Panc1 (cell line): ENCODE results near the gene MED13L. TPM values are rescaled to one million over a fixed set of nuclear protein-coding genes. Genes with fewer than 3 reads are reported as not detected.

Source experiments
- ATAC-seq: fragments of 200-7000 bp; cut with Tn5 transposase; 2 replicates; pipeline ENCODE4 v1.9.1; 2020; ENCODE audit warnings: mild to moderate bottlenecking, moderate library complexity
- BruUV-seq: library from RNA; stranded (reverse); fragments of 400-500 nt; replicated peaks from 2 replicates; lab custom pipeline; 2021; lab: Mats Ljungman, UMichigan
- CTCF ChIA-PET: fragments of 300-600 bp; sonication (Branson Sonifier 250); formaldehyde crosslinking; loops from one replicate; lab custom pipeline; 2022; ENCODE audit warnings: antibody characterized with exemption; lab: Charles Lee
- POLR2A ChIA-PET: fragments of 300-600 bp; sonication (Branson Sonifier 250); formaldehyde crosslinking; loops from one replicate; lab custom pipeline; 2022; ENCODE audit warnings: antibody characterized with exemption; lab: Charles Lee
- DNase-seq: peaks from one replicate; pipeline ENCODE4 v3.0.0-alpha.2; 2010; ENCODE audit warnings: low read depth, low spot score
- H3K27ac ChIP-seq: 2 replicates; pipeline ENCODE4 v1.5.1; 2011; ENCODE audit warnings: mild to moderate bottlenecking, low read length, inconsistent platforms
- H3K27me3 ChIP-seq: fragments of 200-500 bp; sonication (Bioruptor generic); 2 replicates; pipeline ENCODE4 v1.6.0; 2014; ENCODE audit warnings: low read length, inconsistent platforms; ENCODE audit not compliant: control insufficient read depth, insufficient read depth
- H3K36me3 ChIP-seq: fragments of 200-500 bp; sonication (Bioruptor generic); 2 replicates; pipeline ENCODE4 v1.5.1; 2014; ENCODE audit warnings: inconsistent platforms, mild to moderate bottlenecking, low read length, moderate library complexity; ENCODE audit not compliant: control insufficient read depth, insufficient read depth
- H3K4me1 ChIP-seq: 2 replicates; pipeline ENCODE4 v1.5.1; 2011; ENCODE audit warnings: inconsistent platforms, mild to moderate bottlenecking, low read length, moderate library complexity; ENCODE audit not compliant: control insufficient read depth, insufficient read depth
- H3K4me3 ChIP-seq, 2 experiments: 2 replicates each; pipeline ENCODE4 v1.5.1; 2011 to 2012; ENCODE audit warnings: low read depth in 2 of 2, low read length in 2 of 2, mild to moderate bottlenecking in 2 of 2, inconsistent platforms in 1 of 2, moderate library complexity in 1 of 2
- H3K9me3 ChIP-seq: fragments of 200-500 bp; sonication (Bioruptor generic); 2 replicates; pipeline ENCODE4 v1.5.1; 2014; ENCODE audit warnings: low read depth, mild to moderate bottlenecking, inconsistent platforms, low read length, moderate library complexity; ENCODE audit not compliant: control insufficient read depth, insufficient read depth
- CTCF ChIP-seq: fragments of 450-650 bp; IDR thresholded peaks from 2 replicates; pipeline ENCODE4 v1.5.1; 2017; ENCODE audit warnings: mild to moderate bottlenecking
- POLR2AphosphoS5 ChIP-seq: IDR thresholded peaks from 2 replicates; pipeline ENCODE4 v1.6.1; 2012; ENCODE audit warnings: mild to moderate bottlenecking, low read depth, low read length, moderate library complexity
- REST ChIP-seq, 2 experiments: IDR thresholded peaks; 2 replicates each; pipeline ENCODE4 v1.6.1; 2011 to 2012; ENCODE audit warnings: low read depth in 2 of 2, control low read depth in 1 of 2, low read length in 1 of 2, mild to moderate bottlenecking in 1 of 2, moderate library complexity in 1 of 2; ENCODE audit not compliant: insufficient read depth in 1 of 2
- SIN3A ChIP-seq: IDR thresholded peaks from 2 replicates; pipeline ENCODE4 v1.6.1; 2012; ENCODE audit warnings: low read depth, mild to moderate bottlenecking, low read length, moderate library complexity, borderline replicate concordance; ENCODE audit not compliant: insufficient read depth
- TCF7L2 ChIP-seq: IDR thresholded peaks from 2 replicates; pipeline ENCODE4 v1.6.1; 2011; ENCODE audit warnings: mild to moderate bottlenecking, low read depth, low read length, inconsistent platforms
- in situ Hi-C: cut with HindIII; loops from 2 replicates; pipeline ENCODE4 v1.10.0; 2016; ENCODE audit warnings: low sequenced_read_pairs, low pct_unique_long_range_greater_than_20kb
- intact Hi-C: fragments of 100-400 bp; cut with micrococcal nuclease; formaldehyde crosslinking; loops from one replicate; pipeline ENCODE4 v1.10.0; 2022; ENCODE audit not compliant: unreplicated experiment
- total RNA-seq: library from RNA; stranded (reverse); gene quantifications from one replicate; pipeline ENCODE4 v1.2.1, GENCODE V29; 2021; ENCODE audit not compliant: unreplicated experiment

Gene MED13L
- total RNA-seq, 1 experiment from 2014 or later = 170 TPM

GRCh38 chr12:116094475-116094874 lies 183.0 kb downstream of the MED13L start:
- H3K27me3 ChIP-seq = no peaks in the 10 kb centered on the region
- no peak overlapping the region for H3K27ac ChIP-seq
- H3K4me3 ChIP-seq = no peak overlapping the region
- ATAC-seq = no peak
- ChIA-PET POLR2A (no interaction called here), CTCF (no interaction called here)
- intact Hi-C loops (no loop called here), in situ Hi-C loops (no loop called here)
- no peaks in the 10 kb centered on the region for H3K9me3 ChIP-seq
- no peak for TF ChIP-seq TCF7L2
- TF ChIP-seq REST (IDR thresholded peaks at IDR 0.05; ENCODE audit: insufficient read depth in 1 of 2, low read depth in 2 of 2, low read length in 1 of 2) = no peak
- no peak for TF ChIP-seq CTCF
- no peak for TF ChIP-seq POLR2AphosphoS5
- no peak for TF ChIP-seq SIN3A
- peaks cover 2% of the 10 kb centered on the region; the same call in 1 of the 2 replicates for H3K36me3 ChIP-seq
- BruUV-seq = no TSS peak
- peaks cover 6% of the 10 kb centered on the region; the same call in 1 of the 2 replicates for H3K4me1 ChIP-seq
- no peak for DNase-seq

GRCh38 chr12:116093915-116094314 lies 183.6 kb downstream of the MED13L start:
- H3K9me3 ChIP-seq = no peaks in the 10 kb centered on the region
- POLR2A ChIA-PET = no interaction called here
- ATAC-seq = no peak
- no peak overlapping the region for H3K4me3 ChIP-seq
- in situ Hi-C loops (no loop called here), intact Hi-C loops (no loop called here)
- no peaks in the 10 kb centered on the region for H3K27me3 ChIP-seq
- TF ChIP-seq POLR2AphosphoS5 (no peak), REST (IDR thresholded peaks at IDR 0.05; ENCODE audit: insufficient read depth in 1 of 2, low read depth in 2 of 2, low read length in 1 of 2) (no peak), SIN3A (no peak), CTCF (no peak), TCF7L2 (no peak)
- BruUV-seq = no TSS peak
- DNase-seq = no peak
- H3K27ac ChIP-seq = no peak overlapping the region
- peaks cover 2% of the 10 kb centered on the region; the same call in 1 of the 2 replicates for H3K36me3 ChIP-seq
- CTCF ChIA-PET = no interaction called here
- peaks cover 6% of the 10 kb centered on the region; the same call in 1 of the 2 replicates for H3K4me1 ChIP-seq
